H1 (cell line): Measurements from ENCODE around the gene ACBD4. TPM values are rescaled to one million over a fixed set of nuclear protein-coding genes. Genes with fewer than 3 reads are reported as not detected.

Experiments
- CTCF ChIA-PET: fragments of 300-600 bp; sonication (Branson Sonifier 250); formaldehyde crosslinking; loops from one replicate; lab custom pipeline; 2021; ENCODE audit not compliant: partially characterized antibody; lab: Charles Lee
- POLR2A ChIA-PET: fragments of 300-600 bp; sonication (Branson Sonifier 250); formaldehyde crosslinking; loops from one replicate; lab custom pipeline; 2021; ENCODE audit warnings: inconsistent platforms; ENCODE audit not compliant: partially characterized antibody; lab: Charles Lee
- DNase-seq, 2 experiments: peaks; one replicate each; pipeline versions ENCODE4 v3.0.0 to v3.0.0-alpha.2; 2010 to 2022; ENCODE audit warnings: low spot score in 2 of 2, low read depth in 1 of 2, mixed read lengths in 1 of 2
- FAIRE-seq: peaks from 2 replicates; lab custom pipeline; 2011; peaks lifted over from hg19 to GRCh38; lab: Jason Lieb, UNC
- H2AFZ ChIP-seq: 2 replicates; pipeline ENCODE4 v1.8.1; 2012; ENCODE audit warnings: low read length, inconsistent platforms
- H2AK5ac ChIP-seq: 2 replicates; pipeline ENCODE4 v1.6.1; 2013; ENCODE audit warnings: low read depth, low read length
- H2BK120ac ChIP-seq: replicated peaks from 2 replicates; pipeline ENCODE3; 2013; ENCODE audit warnings: low read depth, low read length, inconsistent platforms
- H2BK12ac ChIP-seq: 2 replicates; pipeline ENCODE4 v1.6.1; 2013; ENCODE audit warnings: low read depth, low read length
- H2BK15ac ChIP-seq: 2 replicates; pipeline ENCODE4 v1.6.1; 2013; ENCODE audit warnings: low read length
- H2BK20ac ChIP-seq: 2 replicates; pipeline ENCODE4 v1.6.1; 2013; ENCODE audit warnings: low read length
- H2BK5ac ChIP-seq: 2 replicates; pipeline ENCODE4 v1.6.1; 2013; ENCODE audit warnings: low read depth, low read length
- H3K14ac ChIP-seq: 2 replicates; pipeline ENCODE4 v1.6.1; 2013; ENCODE audit warnings: inconsistent platforms; ENCODE audit not compliant: insufficient read length
- H3K18ac ChIP-seq: 2 replicates; pipeline ENCODE4 v1.6.1; 2013; ENCODE audit warnings: low read length; ENCODE audit errors: extremely low read depth
- H3K23ac ChIP-seq: 2 replicates; pipeline ENCODE4 v1.6.1; 2013; ENCODE audit warnings: inconsistent platforms; ENCODE audit not compliant: insufficient read length
- H3K23me2 ChIP-seq: 2 replicates; pipeline ENCODE4 v1.6.1; 2013; ENCODE audit warnings: low read depth, low read length
- H3K27ac ChIP-seq: 2 replicates; pipeline ENCODE4 v1.6.1; 2011; ENCODE audit warnings: low read depth, low read length, inconsistent platforms
- H3K27me3 ChIP-seq, 4 experiments: replicated peaks in 1 of 4; 1 replicate in 1 of 4; 2 replicates in 3 of 4; pipeline versions ENCODE4 v1.6.1 to v1.8.1; 2011 to 2013; ENCODE audit warnings: low read length in 3 of 4, mild to moderate bottlenecking in 3 of 4, inconsistent platforms in 2 of 4, mixed read lengths in 2 of 4, moderate library complexity in 1 of 4; ENCODE audit not compliant: control insufficient read depth in 3 of 4, insufficient read depth in 3 of 4; ENCODE audit errors: extremely low read depth in 1 of 4
- H3K36me3 ChIP-seq, 4 experiments: 2 replicates each; pipeline versions ENCODE4 v1.6.1 to v1.8.1; 2011 to 2013; ENCODE audit warnings: mild to moderate bottlenecking in 4 of 4, low read length in 3 of 4, moderate library complexity in 2 of 4, control low read depth in 1 of 4, inconsistent platforms in 1 of 4; ENCODE audit not compliant: insufficient read depth in 4 of 4, control insufficient read depth in 2 of 4
- H3K4ac ChIP-seq: replicated peaks from 2 replicates; pipeline ENCODE3; 2013; ENCODE audit warnings: low read length, low read depth, mixed read lengths, inconsistent platforms; ENCODE audit not compliant: insufficient read length
- H3K4me1 ChIP-seq, 4 experiments: replicated peaks in 1 of 4; 1 replicate in 1 of 4; 2 replicates in 3 of 4; pipeline versions ENCODE4 v1.6.1 to v1.8.1; 2011 to 2013; ENCODE audit warnings: low read length in 3 of 4, inconsistent platforms in 2 of 4, mixed read lengths in 1 of 4; ENCODE audit not compliant: insufficient read depth in 4 of 4, control insufficient read depth in 3 of 4
- H3K4me2 ChIP-seq, 2 experiments: 2 replicates each; pipeline versions ENCODE4 v1.6.1 to v1.8.1; 2011 to 2013; ENCODE audit warnings: low read depth in 2 of 2, low read length in 2 of 2, control low read depth in 1 of 2, inconsistent platforms in 1 of 2, mild to moderate bottlenecking in 1 of 2; ENCODE audit not compliant: insufficient read depth in 1 of 2
- H3K4me3 ChIP-seq, 4 experiments: fragments of 200-600, 300-600 bp in 1 of 4; sonication (generic), shearing (Covaris generic), sonication (Bioruptor Twin) in 1 of 4; 2 replicates each; pipeline versions ENCODE4 v1.5.1 to v1.8.1; 2011 to 2016; ENCODE audit warnings: low read length in 4 of 4, low read depth in 3 of 4, control low read depth in 2 of 4, inconsistent platforms in 2 of 4, mild to moderate bottlenecking in 2 of 4, mixed read lengths in 1 of 4, moderate library complexity in 1 of 4; ENCODE audit not compliant: insufficient read depth in 2 of 4; ENCODE audit errors: extremely low read depth in 1 of 4
- H3K56ac ChIP-seq: replicated peaks from 2 replicates; pipeline ENCODE3; 2013; ENCODE audit warnings: low read depth, mild to moderate bottlenecking, mixed read lengths, low read length, inconsistent platforms; ENCODE audit not compliant: insufficient read length
- H3K79me1 ChIP-seq: 2 replicates; pipeline ENCODE4 v1.6.1; 2013; ENCODE audit warnings: low read depth, low read length, control low read depth
- H3K79me2 ChIP-seq, 2 experiments: 2 replicates each; pipeline versions ENCODE4 v1.6.1 to v1.8.1; 2012 to 2013; ENCODE audit warnings: low read length in 2 of 2, mild to moderate bottlenecking in 2 of 2, inconsistent platforms in 1 of 2; ENCODE audit not compliant: insufficient read depth in 2 of 2, control insufficient read depth in 1 of 2
- H3K9ac ChIP-seq, 4 experiments: replicated peaks in 1 of 4; 1 replicate in 1 of 4; 2 replicates in 3 of 4; pipeline versions ENCODE4 v1.6.1 to v1.8.1; 2011 to 2013; ENCODE audit warnings: low read depth in 3 of 4, low read length in 3 of 4, control low read depth in 2 of 4, mild to moderate bottlenecking in 2 of 4, moderate library complexity in 2 of 4, inconsistent platforms in 1 of 4; ENCODE audit errors: extremely low read depth in 1 of 4
- H3K9me3 ChIP-seq, 2 experiments: 2 replicates each; pipeline versions ENCODE4 v1.6.1 to v1.8.1; 2012 to 2013; ENCODE audit warnings: mild to moderate bottlenecking in 2 of 2, moderate library complexity in 2 of 2, control low read depth in 1 of 2, inconsistent platforms in 1 of 2, low read depth in 1 of 2, low read length in 1 of 2, mixed read lengths in 1 of 2; ENCODE audit not compliant: insufficient read depth in 2 of 2
- H4K20me1 ChIP-seq, 2 experiments: replicated peaks in 1 of 2; 2 replicates each; pipeline versions ENCODE3 to v1.8.1; 2011 to 2013; ENCODE audit warnings: inconsistent platforms in 2 of 2, low read length in 2 of 2, mild to moderate bottlenecking in 1 of 2; ENCODE audit not compliant: insufficient read depth in 2 of 2, control insufficient read depth in 1 of 2
- H4K5ac ChIP-seq: 2 replicates; pipeline ENCODE4 v1.6.1; 2013; ENCODE audit warnings: low read length, low read depth, mixed read lengths, inconsistent platforms; ENCODE audit not compliant: insufficient read length
- H4K8ac ChIP-seq: 2 replicates; pipeline ENCODE4 v1.8.0; 2013; ENCODE audit warnings: mild to moderate bottlenecking, moderate library complexity, low read length, inconsistent platforms; ENCODE audit not compliant: insufficient read depth; ENCODE audit errors: extremely low read depth
- H4K91ac ChIP-seq: replicated peaks from 2 replicates; pipeline ENCODE3; 2013; ENCODE audit warnings: low read length, mixed read lengths, inconsistent platforms; ENCODE audit not compliant: insufficient read length
- BCL11A ChIP-seq, 2 experiments: IDR thresholded peaks; one replicate each; pipeline ENCODE4 v1.6.1; 2011; ENCODE audit warnings: low read depth in 2 of 2, low read length in 2 of 2, mild to moderate bottlenecking in 2 of 2
- HDAC2 ChIP-seq, 2 experiments: fragments of 300-600 bp in 1 of 2; sonication (generic) in 1 of 2; IDR thresholded peaks; 2 replicates each; pipeline ENCODE4 v1.6.1; 2011 to 2012; ENCODE audit warnings: low read depth in 2 of 2, low read length in 2 of 2, mild to moderate bottlenecking in 2 of 2, moderate library complexity in 2 of 2, borderline replicate concordance in 1 of 2, inconsistent platforms in 1 of 2
- JUND ChIP-seq: IDR thresholded peaks from 2 replicates; pipeline ENCODE4 v1.6.1; 2011; ENCODE audit warnings: mild to moderate bottlenecking, improper control_type of control experiment, low read length
- MAX ChIP-seq: IDR thresholded peaks from 2 replicates; pipeline ENCODE4 v1.6.1; 2012; ENCODE audit warnings: inconsistent platforms
- NANOG ChIP-seq: IDR thresholded peaks from 2 replicates; pipeline ENCODE4 v1.6.1; 2011; ENCODE audit warnings: low read length, low read depth, mild to moderate bottlenecking, inconsistent platforms; ENCODE audit not compliant: insufficient read depth, poor library complexity, severe bottlenecking
- PHF8 ChIP-seq: fragments of 200-600 bp; sonication (generic); conservative IDR thresholded peaks from 2 replicates; pipeline ENCODE4 v1.7.1; 2012; ENCODE audit warnings: low read depth, mild to moderate bottlenecking, inconsistent platforms, low read length, moderate library complexity
- POLR2A ChIP-seq, 2 experiments: IDR thresholded peaks; 1 replicate in 1 of 2; 2 replicates in 1 of 2; pipeline ENCODE4 v1.6.1; 2011; ENCODE audit warnings: low read depth in 2 of 2, low read length in 2 of 2, mild to moderate bottlenecking in 2 of 2; ENCODE audit errors: control extremely low read depth in 1 of 2
- SAP30 ChIP-seq: fragments of 300-600 bp; sonication (generic); IDR thresholded peaks from 2 replicates; pipeline ENCODE4 v1.7.1; 2012; ENCODE audit warnings: low read length, moderate library complexity, mild to moderate bottlenecking, inconsistent platforms; ENCODE audit not compliant: insufficient read depth, insufficient replicate concordance
- SP4 ChIP-seq: IDR thresholded peaks from 2 replicates; pipeline ENCODE4 v1.6.1; 2012; ENCODE audit warnings: low read length, inconsistent platforms
- USF2 ChIP-seq: IDR thresholded peaks from 2 replicates; pipeline ENCODE4 v1.6.1; 2011; ENCODE audit warnings: low read length, improper control_type of control experiment
- WGBS, 2 experiments: shearing (Covaris generic) in 1 of 2; methylation state at CpG; one replicate each; pipeline versions ENCODE4 v1.1.6 to v1.1.7; 2013 to 2015; ENCODE audit warnings: low lambda C conversion rate in 2 of 2, mixed read lengths in 2 of 2, inconsistent platforms in 1 of 2, low coverage in 1 of 2, missing lambda C conversion rate in 1 of 2; ENCODE audit not compliant: insufficient replicate concordance in 2 of 2, insufficient coverage in 1 of 2, insufficient read length in 1 of 2; ENCODE audit errors: extremely low coverage in 1 of 2, missing lambda C conversion rate in 1 of 2; 5-methylcytosine and 5-hydroxymethylcytosine counted together
- polyA plus RNA-seq, 7 experiments: library from polyadenylated mRNA; depleted of rRNA in 3 of 7; stranded (reverse) in 5 of 7; unstranded in 2 of 7; fragments of >200 nt in 5 of 7; fragments of 200-250 nt in 2 of 7; gene quantifications; 1 replicate in 5 of 7; 2 replicates in 1 of 7; 4 replicates in 1 of 7; pipeline versions ENCODE4 v1.2.1 to v1.2.3, GENCODE V29; 2011 to 2013; ENCODE audit warnings: missing spikeins in 2 of 7, mixed read lengths in 2 of 7
- total RNA-seq: library from RNA; stranded (reverse); fragmentation: NEBNext Ultra II Directional; extraction: Animal tissue kit (Norgen Biotek cat#: 25700); gene quantifications from 2 replicates; pipeline ENCODE4 v1.2.1, GENCODE V29; 2021

The ACBD4 gene
- total and polyA plus RNA-seq, 2 of the 8 experiments (the other 6 are each of a cell fraction or from before 2014, with no cell fraction given), result 7.3 to 10.7 TPM

- ChIA-PET POLR2A (interaction anchor here (1.0 to 1.3 kb wide), 2 partner anchors 15 to 18 kb away, joined by 3 to 4 read pairs; no protein-coding TSS in a partner anchor), CTCF (interaction anchor here (0.6 to 3.0 kb wide), 8 partner anchors 8 to 193 kb away, joined by 3 to 17 read pairs (median 3); partner anchors contain the start of gene ACBD4)
- H3K9ac ChIP-seq, result no peak overlapping the region
- H3K4ac ChIP-seq, result no peak overlapping the region
- FAIRE-seq, result no peak
- H3K56ac ChIP-seq, result no peak overlapping the region
- H4K91ac ChIP-seq, result no peak overlapping the region
- peaks cover 0 to 18% (median 9%) of the 10 kb centered on the region in 4 experiments; a peak in 5 of 7 replicates for H3K4me1 ChIP-seq
- no peaks in the 10 kb centered on the region for H3K27me3 ChIP-seq
- H3K79me2 ChIP-seq, result no peaks in the 10 kb centered on the region
- no peak overlapping the region for H3K23ac ChIP-seq
- H3K36me3 ChIP-seq, result no peaks in the 10 kb centered on the region
- no peaks in the 10 kb centered on the region for H3K79me1 ChIP-seq
- peaks cover 0 to 5% of the 10 kb centered on the region in 2 experiments for H4K20me1 ChIP-seq
- H2BK120ac ChIP-seq, result no peak overlapping the region
- no peak overlapping the region for H3K14ac ChIP-seq
- H3K23me2 ChIP-seq, result peaks cover 2% of the 10 kb centered on the region; the same call in 1 of the 2 replicates
- no peak overlapping the region for H2AFZ ChIP-seq
- H4K5ac ChIP-seq, result no peak overlapping the region
- H3K4me3 ChIP-seq, result no peak overlapping the region
- no peak overlapping the region for H3K4me2 ChIP-seq
- 95% methylated on average over 6 of the region's 6 CpGs; no CpG with 5 or more reads in 1 of the 2 experiments for WGBS, 2 experiments
- H2BK12ac ChIP-seq, result no peak overlapping the region
- no peak overlapping the region for H3K18ac ChIP-seq
- H2BK5ac ChIP-seq, result no peak overlapping the region
- H4K8ac ChIP-seq, result no peak overlapping the region
- H3K9me3 ChIP-seq, result no peaks in the 10 kb centered on the region
- H2AK5ac ChIP-seq, result no peak overlapping the region
- no peak overlapping the region for H2BK15ac ChIP-seq
- no peak overlapping the region for H2BK20ac ChIP-seq
- no peak for DNase-seq
- no peak overlapping the region for H3K27ac ChIP-seq
- TF ChIP-seq MAX (no peak), SP4 (no peak), HDAC2 (IDR thresholded peaks at IDR 0.05; ENCODE audit: borderline replicate concordance in 1 of 2, low read depth in 2 of 2, low read length in 2 of 2) (no peak), USF2 (no peak), BCL11A (IDR thresholded peaks at IDR 0.05; ENCODE audit: low read depth in 2 of 2, low read length in 2 of 2) (no peak), SAP30 (no peak), NANOG (no peak), PHF8 (no peak), POLR2A (IDR thresholded peaks at IDR 0.05; ENCODE audit: control extremely low read depth in 1 of 2, low read depth in 2 of 2, low read length in 2 of 2) (no peak), JUND (no peak)
Measured at GRCh38 chr17:45123076-45123770, 12.3 kb upstream of the ACBD4 start.
